ENCODE results near the gene ABHD6.
"Not testable (repeated sequence)": the region's sequence is repeated elsewhere in the genome, so short reads cannot be mapped to it uniquely, and the experiment has no call there.

Gene ABHD6

DNA sequence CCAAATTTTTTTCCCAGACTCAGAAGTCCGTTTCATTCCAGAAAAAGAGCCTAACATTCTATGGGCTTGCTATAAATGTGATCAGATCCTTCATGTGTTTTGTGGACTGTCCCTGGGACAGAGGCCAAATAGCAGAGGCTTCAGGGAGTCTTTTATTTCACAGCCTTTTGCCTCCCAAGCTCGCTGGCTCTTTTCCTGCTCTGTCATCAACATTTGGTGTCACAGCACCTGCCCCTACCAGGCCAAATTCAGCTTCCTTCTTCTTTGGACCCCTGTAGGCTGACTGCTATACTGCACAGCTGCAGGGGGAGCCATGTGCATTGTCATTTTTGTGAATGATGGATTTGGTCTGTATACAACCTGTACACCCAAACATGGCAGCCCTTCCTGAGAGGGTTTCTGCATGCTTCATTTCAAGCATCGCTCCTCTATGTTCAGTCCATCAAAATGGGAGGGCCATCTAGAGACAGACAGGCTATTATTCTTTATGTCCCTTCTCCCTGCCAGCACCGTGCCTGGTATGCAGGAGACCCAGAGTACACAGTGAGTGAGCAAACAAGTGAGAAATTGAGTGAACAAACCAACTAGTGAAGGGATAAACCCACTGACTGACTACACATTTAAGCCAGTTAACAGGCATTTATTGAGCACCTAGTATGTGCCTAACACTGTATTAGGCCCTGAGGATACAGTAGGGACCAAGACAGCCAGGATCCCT is 50.6 kb downstream of the ABHD6 start:
- Histone ChIP-seq H3K4me3 (ENCODE audit: low read depth in 1 of 2, low read length in 1 of 2) (no peak overlapping the region), H3K27me3 (no peaks in the 10 kb centered on the region), H3K4me1 (ENCODE audit: control insufficient read depth in 1 of 2, insufficient read depth in 1 of 2, low read depth in 1 of 2, low read length in 1 of 2) (no peaks in the 10 kb centered on the region), H3K9me3 (no peaks in the 10 kb centered on the region), H3K27ac (no peak overlapping the region), H3K36me3 (no peaks in the 10 kb centered on the region)
- TF ChIP-seq, protein P1, sequence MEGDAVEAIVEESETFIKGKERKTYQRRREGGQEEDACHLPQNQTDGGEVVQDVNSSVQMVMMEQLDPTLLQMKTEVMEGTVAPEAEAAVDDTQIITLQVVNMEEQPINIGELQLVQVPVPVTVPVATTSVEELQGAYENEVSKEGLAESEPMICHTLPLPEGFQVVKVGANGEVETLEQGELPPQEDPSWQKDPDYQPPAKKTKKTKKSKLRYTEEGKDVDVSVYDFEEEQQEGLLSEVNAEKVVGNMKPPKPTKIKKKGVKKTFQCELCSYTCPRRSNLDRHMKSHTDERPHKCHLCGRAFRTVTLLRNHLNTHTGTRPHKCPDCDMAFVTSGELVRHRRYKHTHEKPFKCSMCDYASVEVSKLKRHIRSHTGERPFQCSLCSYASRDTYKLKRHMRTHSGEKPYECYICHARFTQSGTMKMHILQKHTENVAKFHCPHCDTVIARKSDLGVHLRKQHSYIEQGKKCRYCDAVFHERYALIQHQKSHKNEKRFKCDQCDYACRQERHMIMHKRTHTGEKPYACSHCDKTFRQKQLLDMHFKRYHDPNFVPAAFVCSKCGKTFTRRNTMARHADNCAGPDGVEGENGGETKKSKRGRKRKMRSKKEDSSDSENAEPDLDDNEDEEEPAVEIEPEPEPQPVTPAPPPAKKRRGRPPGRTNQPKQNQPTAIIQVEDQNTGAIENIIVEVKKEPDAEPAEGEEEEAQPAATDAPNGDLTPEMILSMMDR (IDR thresholded peaks at IDR 0.05), result no peak

DNA sequence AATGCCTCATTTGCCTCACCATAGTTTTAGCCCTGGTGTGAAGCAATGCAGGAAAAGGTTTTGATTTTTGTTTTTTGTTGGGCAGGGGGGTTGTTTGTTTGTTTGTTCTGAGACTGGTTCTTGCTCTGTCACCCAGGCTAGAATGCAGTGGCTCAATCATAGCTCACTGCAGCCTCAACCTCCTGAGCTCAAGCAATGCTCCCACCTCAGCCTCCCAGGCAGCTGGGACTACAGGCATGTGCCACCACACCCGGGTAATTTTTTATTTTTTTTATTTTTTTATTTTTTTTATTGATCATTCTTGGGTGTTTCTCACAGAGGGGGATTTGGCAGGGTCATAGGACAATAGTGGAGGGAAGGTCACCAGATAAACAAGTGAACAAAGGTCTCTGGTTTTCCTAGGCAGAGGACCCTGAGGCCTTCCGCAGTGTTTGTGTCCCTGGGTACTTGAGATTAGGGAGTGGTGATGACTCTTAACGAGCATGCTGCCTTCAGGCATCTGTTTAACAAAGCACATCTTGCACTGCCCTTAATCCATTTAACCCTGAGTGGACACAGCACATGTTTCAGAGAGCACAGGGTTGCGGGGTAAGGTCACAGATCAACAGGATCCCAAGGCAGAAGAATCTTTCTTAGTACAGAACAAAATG is 51.5 kb downstream of the ABHD6 start:
- not testable (repeated sequence) for H3K4me1 ChIP-seq (ENCODE audit: control insufficient read depth in 1 of 2, insufficient read depth in 1 of 2, low read depth in 1 of 2, low read length in 1 of 2); H3K27ac ChIP-seq; H3K9me3 ChIP-seq; H3K36me3 ChIP-seq; H3K4me3 ChIP-seq (ENCODE audit: low read depth in 1 of 2, low read length in 1 of 2); H3K27me3 ChIP-seq

DNA sequence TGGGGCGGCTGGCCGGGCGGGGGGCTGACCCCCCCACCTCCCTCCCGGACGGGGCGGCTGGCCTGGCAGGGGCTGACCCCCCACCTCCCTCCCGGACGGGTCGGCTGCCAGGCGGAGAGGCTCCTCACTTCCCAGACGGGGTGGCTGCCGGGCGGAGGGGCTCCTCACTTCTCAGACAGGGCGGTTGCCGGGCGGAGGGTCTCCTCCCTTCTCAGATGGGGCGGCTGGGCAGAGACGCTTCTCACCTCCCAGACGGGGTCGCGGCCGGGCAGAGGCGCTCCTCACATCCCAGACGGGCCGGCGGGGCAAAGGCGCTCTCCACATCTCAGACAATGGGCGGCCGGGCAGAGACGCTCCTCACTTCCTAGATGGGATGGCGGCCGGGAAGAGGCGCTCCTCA is 52.9 kb downstream of the ABHD6 start:
- not testable (repeated sequence) for H3K36me3 ChIP-seq; H3K9me3 ChIP-seq; H3K4me3 ChIP-seq (ENCODE audit: low read depth in 1 of 2, low read length in 1 of 2); H3K27ac ChIP-seq; H3K4me1 ChIP-seq (ENCODE audit: control insufficient read depth in 1 of 2, insufficient read depth in 1 of 2, low read depth in 1 of 2, low read length in 1 of 2); H3K27me3 ChIP-seq

DNA sequence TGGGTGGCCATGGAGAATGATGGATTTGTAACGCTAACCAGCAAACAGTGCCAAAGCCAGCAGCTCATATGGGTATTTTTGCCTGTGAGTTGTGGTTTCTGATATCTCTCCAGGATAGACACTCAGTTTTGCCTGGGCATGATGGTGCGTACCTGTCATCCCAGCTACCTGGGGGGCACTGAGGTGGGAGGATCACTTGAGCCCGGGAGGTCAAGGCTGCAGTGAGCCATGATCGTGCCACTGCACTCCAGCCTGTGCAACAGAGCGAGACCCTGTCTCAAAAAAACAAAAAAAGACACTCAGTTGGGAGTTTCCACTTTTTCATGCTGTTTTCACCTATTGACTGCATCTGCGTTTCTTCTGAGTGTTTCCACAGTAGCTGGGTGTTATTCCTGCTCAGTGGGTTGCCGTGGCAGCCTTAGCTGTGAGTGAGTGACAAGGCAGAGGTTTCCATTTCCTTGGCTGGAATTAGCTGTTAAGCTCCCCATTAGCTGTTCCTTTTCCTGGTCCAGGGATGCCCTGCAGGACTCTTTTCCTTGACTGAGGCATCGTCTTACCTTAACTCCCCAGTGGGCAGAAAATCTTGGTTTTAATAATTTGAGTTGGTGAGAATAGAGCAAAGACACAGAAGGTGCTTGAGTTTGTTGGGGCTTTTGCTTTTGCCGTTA is 54.2 kb downstream of the ABHD6 start:
- no peaks in the 10 kb centered on the region for H3K36me3 ChIP-seq
- H3K9me3 ChIP-seq, result no peaks in the 10 kb centered on the region
- H3K4me3 ChIP-seq (ENCODE audit: low read depth in 1 of 2, low read length in 1 of 2), result no peak overlapping the region
- TF ChIP-seq, protein P1 (IDR thresholded peaks at IDR 0.05), result no peak
- H3K27ac ChIP-seq, result no peak overlapping the region
- H3K27me3 ChIP-seq, result no peaks in the 10 kb centered on the region
- no peaks in the 10 kb centered on the region for H3K4me1 ChIP-seq (ENCODE audit: control insufficient read depth in 1 of 2, insufficient read depth in 1 of 2, low read depth in 1 of 2, low read length in 1 of 2)

DNA sequence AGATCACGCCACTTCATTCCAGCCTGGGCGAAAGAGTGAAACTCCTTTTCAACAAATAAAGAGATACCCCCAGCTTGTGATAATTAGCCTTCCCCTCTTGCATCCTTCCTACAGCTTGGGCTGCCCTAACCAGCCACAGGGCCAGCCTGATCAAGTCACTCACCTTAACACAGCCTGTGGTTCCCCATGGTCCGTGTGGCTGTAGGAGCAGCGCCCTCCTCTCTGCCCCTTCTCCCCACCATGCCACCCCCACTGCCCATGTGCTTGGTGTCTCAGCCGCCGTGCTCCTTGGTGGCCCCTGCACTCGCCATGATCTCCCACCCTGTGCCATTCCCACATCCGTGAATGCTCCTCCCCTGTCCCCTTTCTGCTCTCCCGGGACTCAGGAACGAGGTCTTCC is 55.3 kb downstream of the ABHD6 start:
- Histone ChIP-seq H3K9me3 (no peaks in the 10 kb centered on the region), H3K27ac (no peak overlapping the region), H3K4me3 (ENCODE audit: low read depth in 1 of 2, low read length in 1 of 2) (no peak overlapping the region), H3K36me3 (no peaks in the 10 kb centered on the region), H3K4me1 (ENCODE audit: control insufficient read depth in 1 of 2, insufficient read depth in 1 of 2, low read depth in 1 of 2, low read length in 1 of 2) (no peaks in the 10 kb centered on the region), H3K27me3 (no peaks in the 10 kb centered on the region)
- TF ChIP-seq, protein P1 (IDR thresholded peaks at IDR 0.05), result no peak

DNA sequence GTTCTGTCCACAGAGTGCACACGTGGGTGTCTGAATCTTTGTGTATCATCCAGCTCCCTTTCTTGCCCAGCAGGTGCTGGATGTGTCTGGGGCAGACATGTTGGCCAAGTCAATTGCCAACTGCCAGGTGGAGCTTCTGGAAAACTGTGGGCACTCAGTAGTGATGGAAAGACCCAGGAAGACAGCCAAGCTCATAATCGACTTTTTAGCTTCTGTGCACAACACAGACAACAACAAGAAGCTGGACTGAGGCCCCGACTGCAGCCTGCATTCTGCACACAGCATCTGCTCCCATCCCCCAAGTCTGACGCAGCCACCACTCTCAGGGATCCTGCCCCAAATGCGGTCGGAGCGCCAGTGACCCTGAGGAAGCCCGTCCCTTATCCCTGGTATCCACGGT is 55.9 kb downstream of the ABHD6 start:
- Histone ChIP-seq H3K4me1 (ENCODE audit: control insufficient read depth in 1 of 2, insufficient read depth in 1 of 2, low read depth in 1 of 2, low read length in 1 of 2) (no peaks in the 10 kb centered on the region), H3K36me3 (no peaks in the 10 kb centered on the region), H3K27ac (no peak overlapping the region), H3K9me3 (no peaks in the 10 kb centered on the region), H3K4me3 (ENCODE audit: low read depth in 1 of 2, low read length in 1 of 2) (no peak overlapping the region), H3K27me3 (no peaks in the 10 kb centered on the region)
- TF ChIP-seq, protein P1 (IDR thresholded peaks at IDR 0.05), result no peak

All from neutrophil (primary cell).